HG02610 (cell line): ENCODE results near the gene RAVER2.
"Not testable (repeated sequence)": the region's sequence is repeated elsewhere in the genome, so short reads cannot be mapped to it uniquely, and the experiment has no call there.

Experiments
- ATAC-seq: cut with Tn5 transposase; IDR thresholded peaks from one replicate; pipeline ENCODE4 v1.9.1; 2021; ENCODE audit warnings: mild to moderate bottlenecking, moderate library complexity; ENCODE audit not compliant: unreplicated experiment

The RAVER2 gene

DNA sequence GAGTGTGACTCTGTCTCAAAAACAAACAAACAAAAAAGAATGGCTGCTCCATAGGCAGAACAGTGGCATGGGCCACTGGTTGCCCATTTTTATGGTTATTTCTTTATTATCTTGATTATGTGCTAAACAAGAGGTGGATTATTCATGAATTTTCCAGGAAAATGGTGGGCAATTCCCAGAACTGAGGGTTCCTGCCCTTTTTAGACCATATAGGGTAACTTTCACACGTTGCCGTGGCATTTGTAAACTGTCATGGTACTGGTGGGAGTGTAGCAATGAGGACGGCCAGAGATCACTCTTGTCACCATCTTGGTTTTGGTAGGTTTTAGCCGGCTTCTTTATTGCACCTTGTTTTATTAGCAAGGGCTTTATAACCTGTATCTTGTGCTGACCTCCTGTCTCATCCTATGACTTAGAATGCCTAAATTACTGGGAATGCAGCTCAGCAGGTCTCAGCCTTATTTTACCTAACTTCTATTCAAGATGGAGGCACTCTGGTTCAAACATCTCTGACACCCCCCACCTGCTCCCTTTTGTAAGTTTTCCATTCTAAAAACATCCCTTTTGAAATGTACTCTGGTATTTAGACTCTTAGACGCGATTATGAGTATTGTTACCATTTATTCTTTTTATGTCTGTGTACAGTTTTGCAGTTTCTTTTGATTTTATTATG, 57.1 kb downstream of the RAVER2 start:
- ATAC-seq, result no peak

DNA sequence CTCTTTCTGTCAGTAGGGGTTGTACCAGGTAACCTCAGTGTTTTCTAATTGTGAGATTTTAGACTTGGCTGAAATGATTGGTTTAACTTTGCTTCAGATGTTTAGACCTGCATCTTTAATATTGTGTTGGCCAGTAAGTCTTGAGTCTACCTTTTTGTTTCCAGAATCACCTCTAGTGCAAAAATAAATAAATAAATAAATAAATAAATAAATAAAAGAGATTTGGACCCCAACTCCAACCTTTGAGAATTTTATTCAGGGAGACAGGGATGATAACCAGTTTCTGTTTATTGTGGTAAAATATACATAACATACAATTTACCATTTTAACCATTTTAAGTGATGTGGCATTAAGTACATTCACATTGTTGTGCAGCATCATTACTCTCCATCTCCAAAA, 64.4 kb downstream of the RAVER2 start:
- ATAC-seq, result no peak

DNA sequence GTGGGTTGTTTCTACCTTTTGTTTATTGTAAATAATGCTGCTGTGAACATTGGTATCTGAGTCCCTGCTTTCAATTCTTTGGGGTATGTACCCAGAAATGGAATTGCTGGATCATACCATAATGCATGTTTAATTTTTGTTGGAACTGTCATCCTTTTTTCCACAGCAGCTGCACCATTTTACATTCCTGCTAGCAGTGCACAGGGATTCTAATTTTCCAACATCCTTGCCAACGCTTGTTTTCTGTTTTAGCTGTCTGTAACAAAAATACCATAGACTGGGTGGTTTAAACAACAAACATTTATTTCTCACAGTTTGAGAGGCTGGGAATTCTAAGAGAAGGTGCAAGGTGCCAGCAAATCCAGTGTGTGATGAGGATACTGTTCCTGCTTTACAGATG, 65.1 kb downstream of the RAVER2 start:
- ATAC-seq, result no peak

DNA sequence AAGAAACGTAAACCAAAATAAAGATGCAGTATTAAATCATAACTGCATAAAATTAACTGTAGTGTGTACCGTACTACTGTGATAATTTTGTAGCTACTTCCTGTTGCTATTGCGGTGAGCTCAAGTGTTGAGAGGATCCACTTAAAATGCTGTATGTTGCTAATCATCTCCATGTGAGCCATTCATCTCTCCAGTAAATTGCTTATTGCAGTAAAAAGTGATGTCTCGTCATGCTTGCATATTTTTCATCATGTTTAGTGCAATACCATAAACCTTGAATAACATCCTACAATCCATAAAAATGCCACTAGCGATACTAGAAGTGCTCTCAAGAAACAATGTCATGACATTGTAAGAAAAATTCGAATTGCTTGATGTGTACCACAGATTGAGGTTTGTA, 66.3 kb downstream of the RAVER2 start:
- ATAC-seq, result no peak

DNA sequence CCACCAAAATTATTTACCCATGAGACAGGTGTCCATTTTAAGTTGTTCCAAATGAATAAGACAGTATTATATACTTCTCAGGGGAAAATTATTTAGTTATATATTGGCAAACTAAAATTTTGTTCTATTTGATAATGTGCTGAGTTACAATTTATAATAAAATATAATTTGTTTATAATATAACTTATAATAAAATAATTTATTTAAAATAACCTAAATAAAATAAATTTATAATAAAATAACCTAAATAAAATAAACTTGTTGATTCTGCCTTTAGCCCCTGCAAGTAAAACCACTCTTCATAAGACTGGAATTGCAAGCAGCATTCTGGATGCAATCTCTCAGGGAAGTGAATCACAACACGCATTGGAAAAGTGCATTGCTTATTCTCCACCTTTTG, 69.6 kb downstream of the RAVER2 start:
- ATAC-seq, result no peak

DNA sequence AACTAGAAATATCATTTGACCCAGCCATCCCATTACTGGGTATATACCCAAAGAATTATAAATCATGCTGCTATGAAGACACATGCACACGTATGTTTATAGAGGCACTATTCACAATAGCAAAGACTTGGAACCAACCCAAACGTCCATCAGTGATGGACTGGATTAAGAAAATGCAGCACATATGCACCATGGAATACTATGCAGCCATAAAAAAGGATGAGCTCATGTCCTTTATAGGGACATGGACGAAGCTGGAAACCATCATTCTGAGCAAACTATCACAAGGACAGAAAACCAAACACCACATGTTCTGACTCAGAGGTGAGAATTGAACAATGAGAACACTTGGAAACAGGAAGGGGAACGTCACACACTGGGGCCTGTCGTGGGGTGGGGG, 72.5 kb downstream of the RAVER2 start:
- not testable (repeated sequence) for ATAC-seq

DNA sequence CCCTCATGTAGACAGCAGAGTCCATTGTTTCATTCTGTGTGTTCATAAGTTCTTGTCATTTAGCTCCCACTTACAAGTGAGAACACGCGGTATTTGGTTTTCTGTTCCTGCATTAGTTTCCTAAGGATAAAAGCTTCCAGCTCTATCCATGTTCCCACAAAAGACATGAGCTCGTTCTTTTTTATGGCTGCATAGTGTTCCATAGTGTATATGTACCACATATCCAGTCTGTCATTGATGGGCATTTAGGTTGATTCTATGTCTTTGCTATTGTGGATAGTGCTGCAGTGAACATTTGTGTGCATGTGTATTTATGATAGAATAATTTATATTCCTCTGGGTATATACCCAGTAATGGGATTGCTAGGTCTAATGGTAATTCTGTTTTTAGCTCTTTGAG, 75.7 kb downstream of the RAVER2 start:
- ATAC-seq, result not testable (repeated sequence)

DNA sequence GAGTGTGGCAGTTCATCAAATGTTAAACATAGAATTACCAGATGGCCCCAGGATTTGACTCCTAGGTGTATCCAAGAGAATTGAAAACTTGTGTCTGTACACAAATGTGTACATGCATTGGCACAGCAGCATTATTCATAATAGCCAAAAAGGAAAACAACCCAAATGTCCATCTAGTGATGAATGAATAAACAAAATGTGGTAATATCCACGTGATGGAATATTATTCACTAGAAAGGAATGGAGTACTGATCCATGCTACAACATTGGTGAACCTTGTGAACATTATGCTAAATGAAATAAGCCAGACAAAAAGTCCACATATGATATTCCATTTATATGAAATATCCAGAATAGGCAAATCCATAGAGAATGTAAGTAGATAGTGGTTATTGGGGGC, 77.7 kb downstream of the RAVER2 start:
- no peak for ATAC-seq

DNA sequence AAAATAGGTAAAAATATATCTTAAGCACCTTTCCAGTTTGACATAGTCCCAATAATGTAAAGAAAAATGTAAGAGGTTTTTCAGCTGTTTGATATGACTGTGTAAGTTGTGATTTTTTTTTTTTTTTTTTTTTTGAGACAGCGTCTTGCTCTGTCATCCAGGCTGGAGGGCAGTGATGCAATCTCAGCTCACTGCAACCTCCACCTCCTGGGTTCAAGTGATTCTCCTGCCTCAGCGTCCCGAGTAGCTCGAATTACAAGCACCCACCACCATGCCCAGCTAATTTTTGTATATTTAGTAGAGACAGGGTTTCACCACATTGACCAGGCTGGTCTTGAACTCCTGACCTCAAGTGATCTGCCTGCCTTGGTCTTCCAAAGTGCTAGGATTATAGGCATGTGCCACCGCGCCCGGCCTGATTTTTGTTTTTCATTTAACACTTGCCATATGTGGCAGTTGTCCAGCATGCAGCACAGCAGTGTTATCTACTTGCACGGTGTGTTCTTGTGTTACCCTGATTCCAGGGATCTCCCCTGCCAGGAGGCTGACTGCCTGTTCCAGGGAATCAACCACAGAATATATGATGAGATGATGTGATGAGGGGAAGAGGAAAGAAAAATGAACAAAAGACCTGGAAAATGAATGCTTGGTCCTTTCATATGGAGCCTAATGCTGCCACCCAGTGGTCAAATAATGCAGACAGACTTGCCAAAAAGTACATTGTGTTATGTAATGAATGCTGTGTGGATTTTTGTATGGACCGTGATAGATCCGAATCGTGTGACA, 79.0 kb downstream of the RAVER2 start:
- ATAC-seq, result no peak

DNA sequence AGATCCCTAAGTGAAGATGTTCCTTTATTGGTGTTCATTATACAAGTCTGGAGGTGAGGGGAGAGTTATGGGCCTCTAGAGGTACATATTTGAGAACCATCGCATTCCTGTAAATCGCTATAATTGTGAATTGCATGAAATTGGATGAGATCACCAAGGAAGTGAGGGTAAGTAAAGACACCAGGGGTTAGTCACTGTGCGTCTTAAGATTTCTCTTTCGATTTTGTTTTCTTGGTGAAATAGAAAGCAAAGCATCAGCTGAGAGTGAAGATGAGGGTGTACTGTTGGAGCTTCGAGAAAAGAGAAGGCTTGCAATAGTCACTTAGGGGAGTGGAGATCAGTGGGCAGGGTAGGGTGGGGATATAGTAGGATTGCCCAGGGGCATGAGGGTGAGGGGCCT, 82.1 kb downstream of the RAVER2 start:
- peak; percentile 47 for ATAC-seq

DNA sequence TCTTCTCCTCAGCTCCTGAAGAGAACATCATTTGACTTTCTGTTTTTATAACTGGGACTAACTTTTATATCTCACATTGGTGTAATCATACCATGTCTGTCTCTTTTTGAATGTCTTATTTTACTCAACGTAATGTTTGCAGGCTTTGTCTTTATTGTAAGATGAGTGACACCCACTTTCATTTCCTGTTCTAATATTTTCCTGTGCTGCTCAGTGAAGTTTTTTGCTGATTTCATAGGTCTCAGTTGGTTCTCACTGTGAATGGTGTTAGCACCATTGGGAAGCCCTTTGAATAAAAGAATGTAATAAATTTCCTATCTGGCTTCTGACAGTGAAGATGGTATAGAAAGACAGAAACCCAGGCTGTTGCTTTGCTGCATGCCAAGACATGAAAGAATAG, 84.0 kb downstream of the RAVER2 start:
- ATAC-seq, result no peak

DNA sequence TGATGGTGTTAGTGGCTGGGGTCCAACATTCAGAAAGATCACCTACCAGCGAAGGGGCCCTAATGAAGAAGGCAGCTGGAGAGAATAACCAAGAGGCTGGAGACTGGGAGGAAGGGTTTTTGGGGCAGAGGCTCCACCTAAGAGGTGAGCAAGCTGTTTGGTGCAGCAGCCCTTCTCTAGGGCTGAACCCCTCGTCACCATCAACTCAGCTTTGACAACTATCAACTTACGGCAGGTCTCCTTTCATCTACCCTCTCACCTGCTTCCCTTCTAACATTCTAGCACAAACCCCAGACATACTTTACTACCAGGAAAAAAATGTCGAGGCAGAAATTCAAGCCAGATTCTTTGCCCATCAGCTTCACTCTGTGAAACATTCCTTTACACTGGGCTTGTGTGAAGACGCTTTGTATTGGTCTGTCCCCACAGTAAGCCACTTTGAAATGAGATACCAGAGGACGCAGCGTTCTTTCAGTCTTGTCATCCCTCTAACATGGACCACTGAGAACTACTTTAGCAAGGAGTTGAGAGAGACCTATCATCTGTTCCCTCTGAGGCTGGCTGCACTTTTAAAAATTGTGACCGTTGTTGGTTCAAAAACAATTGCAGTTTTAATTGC, 84.6 kb downstream of the RAVER2 start:
- no peak for ATAC-seq

DNA sequence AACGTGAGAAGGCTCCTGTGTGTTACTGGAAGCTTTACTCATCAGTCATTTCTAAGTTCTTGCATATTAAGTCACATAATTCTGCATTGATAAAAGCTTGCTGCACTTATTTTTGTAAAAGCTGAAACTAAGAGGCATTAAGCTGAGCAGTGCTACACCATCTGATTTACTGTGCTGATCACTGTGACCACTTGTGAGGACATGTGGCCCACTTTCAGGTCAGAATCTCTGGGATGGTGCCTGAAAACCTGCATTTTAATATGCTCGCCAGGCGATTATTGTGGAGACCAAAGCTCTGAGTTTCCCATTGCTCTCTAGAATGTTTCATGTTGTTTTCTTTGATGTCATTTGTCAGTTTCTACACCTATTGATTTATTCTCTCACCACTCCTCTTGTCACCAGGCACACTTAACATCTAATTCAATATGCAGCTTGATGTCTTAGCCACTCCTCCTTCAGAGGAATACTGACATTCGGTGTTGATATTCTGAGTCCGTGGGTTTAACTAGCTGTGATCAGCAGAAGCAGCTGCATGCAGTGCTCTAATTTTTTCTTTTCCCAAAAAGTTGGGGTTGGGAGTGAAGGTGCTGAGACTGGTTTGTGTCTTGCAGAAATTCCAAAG, 85.3 kb downstream of the RAVER2 start:
- no peak for ATAC-seq

DNA sequence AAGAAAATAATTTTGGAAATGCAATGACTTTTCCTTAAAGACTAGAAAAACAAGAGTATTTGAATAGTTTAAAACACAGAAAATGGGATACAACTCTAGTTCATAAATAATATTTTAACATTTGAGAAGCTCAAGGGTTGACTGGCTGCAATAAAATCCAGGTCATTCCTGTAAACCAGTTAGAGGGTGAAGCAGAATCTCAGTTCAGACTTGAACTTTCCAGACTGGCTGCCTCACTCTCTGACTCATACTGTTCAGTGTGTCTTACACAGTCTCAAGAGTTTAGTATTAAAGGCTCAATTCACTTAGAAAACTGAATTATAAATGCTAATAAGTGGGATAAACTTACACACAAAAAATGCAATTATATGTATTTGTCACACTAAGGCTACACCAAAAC, 89.9 kb downstream of the RAVER2 start:
- no peak for ATAC-seq

DNA sequence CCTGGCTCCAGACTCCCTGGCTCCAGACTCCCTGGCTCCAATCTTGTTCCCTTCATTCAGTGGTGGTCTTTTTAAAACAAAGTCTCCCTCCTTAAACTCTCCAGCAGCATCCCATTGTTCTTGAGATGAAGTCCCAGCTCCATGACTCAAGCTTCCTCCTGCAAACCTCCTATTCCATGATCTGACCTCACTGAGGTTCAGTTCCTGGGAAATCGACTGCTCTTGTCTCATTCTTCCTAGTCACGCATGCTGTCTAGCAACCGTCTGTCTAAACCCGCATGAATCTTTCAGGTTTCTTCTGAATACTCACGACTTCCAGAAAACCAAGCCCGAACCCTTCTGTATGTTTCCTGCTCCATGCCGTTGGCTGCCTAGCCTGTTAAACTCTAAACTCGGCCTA, 91.9 kb downstream of the RAVER2 start:
- no peak for ATAC-seq

DNA sequence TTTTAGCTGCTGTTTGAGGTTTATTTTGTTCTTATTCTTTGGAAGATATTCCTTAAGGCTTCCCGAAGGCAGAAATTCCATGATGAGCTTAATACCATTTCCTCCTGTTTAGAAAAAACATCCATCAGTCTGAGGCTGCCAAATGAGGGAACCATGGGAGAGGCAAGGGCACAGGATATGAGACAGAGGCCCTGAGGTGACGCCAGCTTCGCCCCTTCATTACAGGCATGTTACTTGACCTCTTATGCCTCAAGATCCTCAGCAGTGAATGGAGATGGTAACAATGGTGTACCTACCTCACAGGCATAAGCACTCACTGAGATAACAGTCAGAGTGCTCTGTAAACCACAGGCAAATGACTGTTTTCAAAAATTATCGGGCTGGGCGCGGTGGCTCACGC, 93.6 kb downstream of the RAVER2 start:
- ATAC-seq, result no peak

DNA sequence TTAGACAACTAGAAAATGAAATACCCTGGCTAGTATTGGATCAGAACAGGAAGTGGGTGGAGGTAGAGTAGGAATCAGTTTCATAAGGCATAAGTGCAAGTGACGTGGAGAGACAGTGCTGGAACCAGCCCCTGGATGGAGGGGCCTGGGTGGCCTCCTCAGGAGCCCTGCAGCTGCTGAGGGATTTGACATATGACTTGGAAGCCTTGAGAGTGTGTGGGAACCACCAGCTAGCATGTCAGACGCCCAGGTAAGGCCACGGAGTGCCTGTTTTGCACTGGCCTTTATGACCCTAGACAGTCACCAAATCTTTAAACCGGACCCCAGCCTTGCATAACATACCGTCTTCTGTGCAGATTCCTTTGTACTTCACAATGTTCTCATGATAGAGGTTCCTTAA, 94.4 kb downstream of the RAVER2 start:
- ATAC-seq, result no peak

DNA sequence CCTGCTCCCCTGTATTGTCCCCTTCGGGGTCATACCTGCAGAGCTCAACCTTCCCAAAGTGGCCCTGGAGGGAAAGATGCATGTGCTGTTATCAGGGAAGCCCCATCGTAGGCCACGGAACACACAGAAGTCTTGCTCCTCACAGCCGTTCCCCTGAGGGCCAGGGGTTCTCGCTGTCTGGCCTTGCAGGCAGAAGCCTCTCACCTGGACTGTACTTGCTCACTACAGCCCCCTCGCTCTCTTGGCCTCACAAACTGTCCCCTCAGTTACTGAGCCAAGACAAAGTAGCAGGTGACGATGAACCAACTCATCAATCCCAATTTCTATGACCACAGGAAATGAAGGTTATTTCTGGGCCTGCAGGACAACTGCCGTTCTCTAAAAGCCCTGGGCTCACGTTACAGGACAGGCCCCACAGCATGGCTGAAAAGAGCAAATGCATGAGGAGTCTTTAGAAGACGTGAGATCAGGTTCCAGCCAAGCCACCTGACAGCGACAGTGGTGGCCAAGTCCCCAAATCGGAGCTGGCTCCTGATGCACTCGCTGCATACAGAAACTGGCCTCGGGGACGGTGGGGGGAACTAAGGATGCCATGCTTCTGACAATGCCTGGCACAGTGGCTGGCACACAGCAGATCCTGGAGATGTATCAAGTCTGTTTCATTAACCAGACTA, 95.0 kb downstream of the RAVER2 start:
- no peak for ATAC-seq

DNA sequence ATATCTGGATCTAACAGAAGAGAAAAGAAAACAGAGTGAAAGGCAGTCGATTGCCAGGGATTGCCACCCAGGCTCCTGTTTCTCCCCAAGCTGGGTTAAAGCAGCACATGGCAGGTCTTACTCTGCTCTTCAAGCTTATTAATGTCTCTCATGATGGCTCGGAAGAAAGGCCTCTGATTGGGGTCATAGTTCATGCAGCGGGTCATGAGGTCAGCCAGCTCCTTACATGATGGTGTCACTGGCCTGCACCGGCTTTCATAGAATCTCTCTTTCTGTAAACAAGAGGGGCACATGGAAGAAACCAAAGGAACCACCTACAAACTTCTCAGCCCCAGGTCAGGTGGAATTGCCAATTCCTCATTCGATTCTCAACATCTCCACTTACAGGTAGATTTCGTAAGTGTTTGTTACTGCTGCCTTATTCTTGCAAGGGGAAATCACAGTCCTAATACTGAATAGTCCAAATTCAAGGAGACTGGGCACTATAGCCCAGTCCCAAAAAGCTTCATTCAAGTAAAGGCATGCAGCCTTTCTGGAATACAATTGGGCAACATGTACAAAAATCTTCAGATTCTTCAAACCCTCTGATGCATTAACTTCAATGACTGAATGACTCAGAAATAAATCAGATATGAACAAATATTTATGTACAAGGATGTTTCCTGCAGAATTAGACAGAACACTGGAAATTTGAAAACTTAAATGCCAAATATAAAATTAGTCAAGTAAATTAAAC, 96.6 kb downstream of the RAVER2 start:
- no peak for ATAC-seq

DNA sequence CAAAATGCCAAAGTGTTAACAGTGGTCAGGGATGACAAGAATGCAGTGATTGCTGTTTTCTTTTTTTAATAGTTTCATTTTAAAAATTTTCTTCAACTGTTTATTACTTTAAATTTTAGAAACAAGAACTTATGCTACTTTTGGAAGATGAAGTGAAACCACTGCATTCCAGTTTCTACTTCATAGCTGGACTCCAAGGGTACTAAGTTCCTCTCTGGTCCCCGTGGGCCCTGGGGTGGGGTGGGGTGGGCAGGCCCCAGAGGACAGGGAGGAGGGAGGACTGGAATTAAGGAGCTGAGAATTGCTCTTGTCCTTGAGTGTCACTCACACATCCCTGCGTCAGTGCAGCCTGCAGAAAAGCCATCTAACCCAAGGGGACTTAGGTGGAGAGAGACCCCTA, 97.3 kb downstream of the RAVER2 start:
- ATAC-seq, result no peak

DNA sequence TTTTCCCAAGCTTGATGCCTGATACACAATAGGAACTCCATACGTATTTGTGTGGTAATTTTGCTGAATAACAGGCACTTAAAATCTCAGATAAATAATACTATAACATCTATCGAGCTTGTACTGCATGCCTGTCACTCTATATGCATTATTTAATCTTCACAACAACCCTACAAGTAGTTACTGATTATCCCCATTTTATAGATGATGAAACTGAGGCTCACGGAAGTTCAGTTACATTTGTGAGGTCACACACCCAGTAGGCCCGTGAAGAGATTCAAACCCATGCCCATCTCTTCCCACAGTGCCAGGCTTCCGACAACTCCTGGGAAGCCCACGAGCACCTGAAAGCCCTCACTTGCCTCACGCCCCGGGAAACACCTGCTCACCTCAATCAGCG, 98.8 kb downstream of the RAVER2 start:
- no peak for ATAC-seq
